Ishikawa (cell line): ENCODE results near the gene SMIM41.

ENCODE experiments used
- CEBPB ChIP-seq: IDR thresholded peaks from 2 replicates; pipeline ENCODE4 v1.6.1; 2012
- FOXM1 ChIP-seq: IDR thresholded peaks from 2 replicates; pipeline ENCODE4 v1.6.1; 2012; ENCODE audit warnings: low read depth, borderline replicate concordance
- YY1 ChIP-seq: IDR thresholded peaks from 2 replicates; pipeline ENCODE4 v1.6.1; 2012; ENCODE audit warnings: low read depth
- TF ChIP-seq, protein P1 (sequence below): IDR thresholded peaks from 2 replicates; pipeline ENCODE4 v1.6.1; 2012; ENCODE audit warnings: low read depth, mild to moderate bottlenecking
- TF ChIP-seq, protein P2 (sequence below): IDR thresholded peaks from 2 replicates; pipeline ENCODE4 v1.6.1; 2012

DNA sequence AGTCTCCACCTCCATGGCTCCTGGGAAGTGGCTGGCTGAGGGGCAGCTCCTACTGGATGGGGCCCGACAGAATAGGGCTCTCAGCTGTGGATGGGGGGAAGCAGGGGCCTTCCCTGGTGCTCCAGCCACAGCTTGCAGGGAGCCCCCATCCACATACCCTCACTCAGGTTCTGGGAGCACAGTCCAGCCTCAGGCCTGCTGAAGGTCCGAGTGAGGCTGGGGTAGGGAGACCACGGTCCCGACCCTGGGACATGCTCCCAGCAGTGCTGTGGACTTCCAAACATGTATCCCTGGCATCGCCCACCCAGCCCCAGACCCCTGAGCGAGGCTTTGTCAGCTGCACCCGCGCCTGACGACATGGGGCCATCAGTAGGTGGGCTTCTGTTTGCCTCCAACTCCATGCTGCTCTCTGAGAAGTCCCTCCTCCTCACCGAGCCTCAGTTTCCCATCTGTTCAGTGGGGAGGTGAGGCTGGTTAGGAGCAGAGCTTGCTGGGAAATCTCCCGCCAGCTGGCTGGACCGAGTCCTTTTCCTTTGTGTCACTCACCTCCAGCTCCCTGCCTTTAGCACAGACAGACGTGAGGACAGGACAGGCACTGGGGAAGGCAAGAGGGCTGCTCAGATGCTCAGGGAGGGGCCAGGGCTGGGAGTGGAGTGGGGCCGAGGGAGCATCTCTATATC lies 18.9 kb upstream of the SMIM41 start:
- TF ChIP-seq, protein P1, sequence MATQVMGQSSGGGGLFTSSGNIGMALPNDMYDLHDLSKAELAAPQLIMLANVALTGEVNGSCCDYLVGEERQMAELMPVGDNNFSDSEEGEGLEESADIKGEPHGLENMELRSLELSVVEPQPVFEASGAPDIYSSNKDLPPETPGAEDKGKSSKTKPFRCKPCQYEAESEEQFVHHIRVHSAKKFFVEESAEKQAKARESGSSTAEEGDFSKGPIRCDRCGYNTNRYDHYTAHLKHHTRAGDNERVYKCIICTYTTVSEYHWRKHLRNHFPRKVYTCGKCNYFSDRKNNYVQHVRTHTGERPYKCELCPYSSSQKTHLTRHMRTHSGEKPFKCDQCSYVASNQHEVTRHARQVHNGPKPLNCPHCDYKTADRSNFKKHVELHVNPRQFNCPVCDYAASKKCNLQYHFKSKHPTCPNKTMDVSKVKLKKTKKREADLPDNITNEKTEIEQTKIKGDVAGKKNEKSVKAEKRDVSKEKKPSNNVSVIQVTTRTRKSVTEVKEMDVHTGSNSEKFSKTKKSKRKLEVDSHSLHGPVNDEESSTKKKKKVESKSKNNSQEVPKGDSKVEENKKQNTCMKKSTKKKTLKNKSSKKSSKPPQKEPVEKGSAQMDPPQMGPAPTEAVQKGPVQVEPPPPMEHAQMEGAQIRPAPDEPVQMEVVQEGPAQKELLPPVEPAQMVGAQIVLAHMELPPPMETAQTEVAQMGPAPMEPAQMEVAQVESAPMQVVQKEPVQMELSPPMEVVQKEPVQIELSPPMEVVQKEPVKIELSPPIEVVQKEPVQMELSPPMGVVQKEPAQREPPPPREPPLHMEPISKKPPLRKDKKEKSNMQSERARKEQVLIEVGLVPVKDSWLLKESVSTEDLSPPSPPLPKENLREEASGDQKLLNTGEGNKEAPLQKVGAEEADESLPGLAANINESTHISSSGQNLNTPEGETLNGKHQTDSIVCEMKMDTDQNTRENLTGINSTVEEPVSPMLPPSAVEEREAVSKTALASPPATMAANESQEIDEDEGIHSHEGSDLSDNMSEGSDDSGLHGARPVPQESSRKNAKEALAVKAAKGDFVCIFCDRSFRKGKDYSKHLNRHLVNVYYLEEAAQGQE: no peak
- TF ChIP-seq, protein P2, sequence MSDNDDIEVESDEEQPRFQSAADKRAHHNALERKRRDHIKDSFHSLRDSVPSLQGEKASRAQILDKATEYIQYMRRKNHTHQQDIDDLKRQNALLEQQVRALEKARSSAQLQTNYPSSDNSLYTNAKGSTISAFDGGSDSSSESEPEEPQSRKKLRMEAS: no peak
- no peak for TF ChIP-seq CEBPB
- no peak for TF ChIP-seq FOXM1
- no peak for TF ChIP-seq YY1
